ENCODE data around the gene KCNN1.

GRCh38 chr19:17929056-17929455 is 37.9 kb upstream of the KCNN1 start:
- TF ChIP-seq, protein P1, sequence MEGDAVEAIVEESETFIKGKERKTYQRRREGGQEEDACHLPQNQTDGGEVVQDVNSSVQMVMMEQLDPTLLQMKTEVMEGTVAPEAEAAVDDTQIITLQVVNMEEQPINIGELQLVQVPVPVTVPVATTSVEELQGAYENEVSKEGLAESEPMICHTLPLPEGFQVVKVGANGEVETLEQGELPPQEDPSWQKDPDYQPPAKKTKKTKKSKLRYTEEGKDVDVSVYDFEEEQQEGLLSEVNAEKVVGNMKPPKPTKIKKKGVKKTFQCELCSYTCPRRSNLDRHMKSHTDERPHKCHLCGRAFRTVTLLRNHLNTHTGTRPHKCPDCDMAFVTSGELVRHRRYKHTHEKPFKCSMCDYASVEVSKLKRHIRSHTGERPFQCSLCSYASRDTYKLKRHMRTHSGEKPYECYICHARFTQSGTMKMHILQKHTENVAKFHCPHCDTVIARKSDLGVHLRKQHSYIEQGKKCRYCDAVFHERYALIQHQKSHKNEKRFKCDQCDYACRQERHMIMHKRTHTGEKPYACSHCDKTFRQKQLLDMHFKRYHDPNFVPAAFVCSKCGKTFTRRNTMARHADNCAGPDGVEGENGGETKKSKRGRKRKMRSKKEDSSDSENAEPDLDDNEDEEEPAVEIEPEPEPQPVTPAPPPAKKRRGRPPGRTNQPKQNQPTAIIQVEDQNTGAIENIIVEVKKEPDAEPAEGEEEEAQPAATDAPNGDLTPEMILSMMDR (IDR thresholded peaks at IDR 0.05) = no peak
- TF ChIP-seq POLR2A (IDR thresholded peaks at IDR 0.05) = no peak
